ENCODE data around the gene CD160.
"Not testable (repeated sequence)": the region's sequence is repeated elsewhere in the genome, so short reads cannot be mapped to it uniquely, and the experiment has no call there.

Gene CD160

DNA sequence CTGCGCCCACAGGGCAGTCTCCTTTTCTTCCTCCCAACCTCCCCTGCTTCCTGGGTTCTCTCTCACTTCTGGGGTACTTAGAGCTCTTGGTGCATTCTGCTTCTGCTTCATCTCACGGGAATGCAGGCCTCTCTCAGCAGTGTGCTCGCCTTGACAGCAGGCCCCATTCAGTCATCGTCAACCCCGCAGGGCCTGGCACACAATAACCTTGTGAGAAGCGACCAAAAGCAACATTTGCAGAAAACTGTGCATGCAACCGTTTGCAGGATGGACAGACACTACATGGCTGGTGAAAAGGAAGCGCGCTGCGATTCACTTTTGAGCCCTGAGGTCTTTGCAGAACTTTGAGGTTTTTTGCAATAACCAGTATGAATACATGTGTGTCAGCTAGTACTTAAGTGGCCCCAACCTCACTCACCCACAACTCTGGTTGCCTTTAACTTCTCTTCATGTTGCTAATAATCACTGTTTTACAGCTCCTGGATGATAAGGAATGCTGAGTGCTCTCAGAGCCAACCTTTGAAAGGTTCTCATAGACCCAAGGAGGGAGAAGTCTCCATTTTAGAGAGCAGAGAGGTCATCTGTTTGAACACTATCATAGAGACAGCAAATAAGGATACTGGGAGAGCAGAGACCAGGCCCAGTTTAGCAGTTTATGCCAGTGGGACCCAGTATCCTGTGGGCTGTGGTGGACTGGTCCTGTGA lies 2.5 kb upstream of the CD160 start:
- Histone ChIP-seq H3K4me3 (IDR thresholded peaks at IDR 0.05; ENCODE audit: insufficient read depth, low read depth, low read length) (no peak overlapping the region), H3K79me2 (ENCODE audit: insufficient read depth, low read depth) (no peaks in the 10 kb centered on the region), H3K27me3 (ENCODE audit: insufficient read depth, low read depth) (no peaks in the 10 kb centered on the region), H3K4me1 (ENCODE audit: low read depth, poor library complexity, severe bottlenecking) (peaks cover 25% of the 10 kb centered on the region), H3K9ac (no peak overlapping the region), H4K20me1 (ENCODE audit: insufficient read depth) (no peaks in the 10 kb centered on the region), H3K27ac (no peak overlapping the region), H3K36me3 (ENCODE audit: insufficient read depth) (no peaks in the 10 kb centered on the region), H2AFZ (ENCODE audit: low read depth) (no peak overlapping the region), H3K4me2 (no peak overlapping the region)
- TF ChIP-seq, protein P1, sequence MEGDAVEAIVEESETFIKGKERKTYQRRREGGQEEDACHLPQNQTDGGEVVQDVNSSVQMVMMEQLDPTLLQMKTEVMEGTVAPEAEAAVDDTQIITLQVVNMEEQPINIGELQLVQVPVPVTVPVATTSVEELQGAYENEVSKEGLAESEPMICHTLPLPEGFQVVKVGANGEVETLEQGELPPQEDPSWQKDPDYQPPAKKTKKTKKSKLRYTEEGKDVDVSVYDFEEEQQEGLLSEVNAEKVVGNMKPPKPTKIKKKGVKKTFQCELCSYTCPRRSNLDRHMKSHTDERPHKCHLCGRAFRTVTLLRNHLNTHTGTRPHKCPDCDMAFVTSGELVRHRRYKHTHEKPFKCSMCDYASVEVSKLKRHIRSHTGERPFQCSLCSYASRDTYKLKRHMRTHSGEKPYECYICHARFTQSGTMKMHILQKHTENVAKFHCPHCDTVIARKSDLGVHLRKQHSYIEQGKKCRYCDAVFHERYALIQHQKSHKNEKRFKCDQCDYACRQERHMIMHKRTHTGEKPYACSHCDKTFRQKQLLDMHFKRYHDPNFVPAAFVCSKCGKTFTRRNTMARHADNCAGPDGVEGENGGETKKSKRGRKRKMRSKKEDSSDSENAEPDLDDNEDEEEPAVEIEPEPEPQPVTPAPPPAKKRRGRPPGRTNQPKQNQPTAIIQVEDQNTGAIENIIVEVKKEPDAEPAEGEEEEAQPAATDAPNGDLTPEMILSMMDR (conservative IDR thresholded peaks at IDR 0.05; ENCODE audit: low read depth, low read length) = no peak

DNA sequence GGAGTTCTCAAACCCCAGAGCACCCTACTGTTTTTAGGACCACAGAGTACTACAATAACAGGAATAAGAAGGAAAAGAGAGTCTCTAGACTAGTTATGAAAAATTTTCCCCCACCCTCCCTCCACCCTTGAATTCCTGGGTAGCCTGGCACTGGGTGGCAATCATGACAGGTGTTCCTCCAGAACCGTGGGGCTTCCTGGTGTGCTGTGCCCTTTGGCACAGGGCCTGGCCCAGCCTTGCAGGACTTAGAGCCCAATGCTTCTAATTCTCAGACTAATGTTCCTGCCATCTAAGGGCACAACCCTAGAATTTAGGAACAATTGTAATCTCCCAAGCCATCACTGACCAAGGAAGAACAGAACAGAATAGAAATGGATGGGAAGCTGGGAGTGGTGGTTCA lies 1.5 kb upstream of the CD160 start:
- TF ChIP-seq, protein P1 (conservative IDR thresholded peaks at IDR 0.05; ENCODE audit: low read depth, low read length) = no peak
- no peaks in the 10 kb centered on the region for H3K79me2 ChIP-seq (ENCODE audit: insufficient read depth, low read depth)

DNA sequence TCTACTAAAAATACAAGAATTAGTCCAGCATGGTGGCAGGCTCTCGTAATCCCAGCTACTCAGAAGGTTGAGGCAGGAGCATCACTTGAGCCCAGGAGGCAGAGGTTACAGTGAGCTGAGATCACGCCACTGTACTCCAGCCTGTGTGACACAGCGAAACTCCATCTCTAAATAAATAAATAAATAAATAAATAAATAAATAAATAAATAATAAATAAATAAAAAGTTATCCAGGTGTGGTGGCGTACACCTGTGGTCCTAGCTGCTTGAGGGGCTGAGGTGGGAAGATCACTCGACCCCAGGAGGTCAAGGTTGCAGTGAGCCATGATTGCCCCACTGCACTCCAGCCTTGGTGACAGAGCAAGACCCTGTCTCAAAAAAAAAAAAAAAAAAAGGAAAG lies 834 bp upstream of the CD160 start:
- not testable (repeated sequence) for H3K4me2 ChIP-seq; H3K9ac ChIP-seq; H3K4me3 ChIP-seq (IDR thresholded peaks at IDR 0.05; ENCODE audit: insufficient read depth, low read depth, low read length); H3K36me3 ChIP-seq (ENCODE audit: insufficient read depth); H4K20me1 ChIP-seq (ENCODE audit: insufficient read depth); H3K27me3 ChIP-seq (ENCODE audit: insufficient read depth, low read depth); H3K79me2 ChIP-seq (ENCODE audit: insufficient read depth, low read depth); H3K27ac ChIP-seq; H2AFZ ChIP-seq (ENCODE audit: low read depth)
- H3K4me1 ChIP-seq (ENCODE audit: low read depth, poor library complexity, severe bottlenecking) = peaks cover 31% of the 10 kb centered on the region

More for the DNA sequence above, 1.5 kb upstream of the CD160 start:
- H3K9ac ChIP-seq = no peak overlapping the region
- peaks cover 31% of the 10 kb centered on the region for H3K4me1 ChIP-seq (ENCODE audit: low read depth, poor library complexity, severe bottlenecking)
- no peak overlapping the region for H2AFZ ChIP-seq (ENCODE audit: low read depth)
- H3K27me3 ChIP-seq (ENCODE audit: insufficient read depth, low read depth) = no peaks in the 10 kb centered on the region
- no peaks in the 10 kb centered on the region for H4K20me1 ChIP-seq (ENCODE audit: insufficient read depth)
- no peak overlapping the region for H3K4me3 ChIP-seq (IDR thresholded peaks at IDR 0.05; ENCODE audit: insufficient read depth, low read depth, low read length)
- no peak overlapping the region for H3K27ac ChIP-seq
- H3K4me2 ChIP-seq = no peak overlapping the region
- no peaks in the 10 kb centered on the region for H3K36me3 ChIP-seq (ENCODE audit: insufficient read depth)

DNA sequence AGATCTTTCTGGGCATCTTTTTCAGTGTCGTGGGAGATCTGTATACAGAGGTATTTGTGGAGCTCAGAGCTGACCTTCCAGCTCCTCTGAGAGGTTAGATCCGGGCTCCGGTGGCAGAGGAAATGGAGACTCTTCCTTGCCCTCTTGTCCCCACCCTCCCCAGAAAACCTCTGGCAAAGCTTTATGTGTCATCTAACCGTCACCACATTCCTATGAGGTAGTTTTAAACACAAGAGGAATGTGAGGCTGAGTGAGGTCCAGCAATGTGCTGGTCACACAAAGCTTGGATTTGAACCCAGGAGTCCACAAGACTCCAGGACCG lies 1.2 kb downstream of the CD160 start:
- no peaks in the 10 kb centered on the region for H3K36me3 ChIP-seq (ENCODE audit: insufficient read depth)
- H3K4me2 ChIP-seq = no peak overlapping the region
- H4K20me1 ChIP-seq (ENCODE audit: insufficient read depth) = no peaks in the 10 kb centered on the region
- no peaks in the 10 kb centered on the region for H3K79me2 ChIP-seq (ENCODE audit: insufficient read depth, low read depth)
- H3K9ac ChIP-seq = no peak overlapping the region
- peak overlapping the region; percentile 67 for H3K4me3 ChIP-seq (IDR thresholded peaks at IDR 0.05; ENCODE audit: insufficient read depth, low read depth, low read length)
- H3K27ac ChIP-seq = no peak overlapping the region
- peak overlapping the region; percentile 62 for H2AFZ ChIP-seq (ENCODE audit: low read depth)
- TF ChIP-seq, protein P1 (conservative IDR thresholded peaks at IDR 0.05; ENCODE audit: low read depth, low read length) = no peak
- H3K27me3 ChIP-seq (ENCODE audit: insufficient read depth, low read depth) = no peaks in the 10 kb centered on the region
- H3K4me1 ChIP-seq (ENCODE audit: low read depth, poor library complexity, severe bottlenecking) = peaks cover 31% of the 10 kb centered on the region

DNA sequence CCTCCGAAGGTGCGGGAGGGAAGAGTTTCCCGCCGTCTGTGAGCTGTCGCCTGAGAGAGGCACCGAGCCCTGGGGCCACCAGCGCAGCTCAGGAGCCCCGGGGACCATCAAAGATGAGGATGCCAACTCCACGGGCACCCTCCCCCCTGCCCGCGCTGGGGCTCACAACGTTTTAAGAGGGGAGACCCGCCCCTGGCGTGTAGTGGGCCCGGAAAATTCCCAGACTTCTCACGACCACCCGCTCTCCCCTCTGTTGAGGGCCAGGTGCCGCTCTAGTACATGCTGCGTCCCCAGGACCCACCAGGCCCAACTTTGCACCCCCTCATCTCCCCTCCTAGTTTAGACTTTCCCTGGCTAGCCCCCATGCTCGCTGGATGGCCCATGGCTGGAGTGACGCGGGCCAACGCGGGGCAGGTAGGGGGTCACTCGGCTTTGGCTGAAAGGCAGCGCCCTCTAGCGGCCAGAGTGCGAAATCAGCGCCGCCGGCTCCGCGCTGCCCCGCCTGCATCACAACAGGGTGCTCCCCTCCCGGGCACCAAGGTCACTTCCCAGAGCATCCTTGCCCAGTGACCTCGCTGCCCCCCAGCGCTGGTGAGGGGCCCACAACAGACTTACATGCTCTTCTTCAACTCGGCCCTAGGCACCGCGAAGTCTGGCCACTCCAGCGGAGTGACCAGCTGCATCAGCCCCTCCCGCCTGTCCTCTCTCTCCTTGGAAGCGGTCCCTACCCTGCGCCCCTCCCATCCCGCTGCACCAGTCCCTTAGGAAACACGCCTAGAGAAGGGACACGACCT lies 1.8 kb downstream of the CD160 start:
- Histone ChIP-seq H4K20me1 (ENCODE audit: insufficient read depth) (no peaks in the 10 kb centered on the region), H3K9ac (no peak overlapping the region), H3K36me3 (ENCODE audit: insufficient read depth) (no peaks in the 10 kb centered on the region), H3K27me3 (ENCODE audit: insufficient read depth, low read depth) (no peaks in the 10 kb centered on the region), H3K4me2 (peak overlapping the region; percentile 45), H3K27ac (no peak overlapping the region), H3K4me3 (IDR thresholded peaks at IDR 0.05; ENCODE audit: insufficient read depth, low read depth, low read length) (peak overlapping the region; percentile 67), H3K4me1 (ENCODE audit: low read depth, poor library complexity, severe bottlenecking) (peaks cover 31% of the 10 kb centered on the region), H3K79me2 (ENCODE audit: insufficient read depth, low read depth) (no peaks in the 10 kb centered on the region), H2AFZ (ENCODE audit: low read depth) (peak overlapping the region; percentile 62)
- TF ChIP-seq, protein P1 (conservative IDR thresholded peaks at IDR 0.05; ENCODE audit: low read depth, low read length) = peak; percentile 100

DNA sequence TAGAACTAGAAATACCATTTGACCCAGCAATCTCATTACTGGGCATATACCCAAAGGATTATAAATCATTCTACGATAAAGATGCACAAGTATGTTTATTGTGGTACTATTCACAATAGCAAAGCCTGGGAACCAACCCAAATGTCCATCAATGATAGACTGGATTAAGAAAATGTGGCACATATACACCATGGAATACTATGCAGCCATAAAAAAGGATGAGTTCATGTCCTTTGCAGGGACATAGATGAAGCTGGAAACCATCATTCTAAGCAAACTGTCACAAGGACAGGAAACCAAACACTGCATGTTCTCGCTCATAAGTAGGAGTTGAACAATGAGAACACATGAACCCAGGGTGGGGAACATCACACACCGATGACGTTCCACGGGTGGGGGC lies 6.9 kb downstream of the CD160 start:
- not testable (repeated sequence) for H3K27me3 ChIP-seq (ENCODE audit: insufficient read depth, low read depth); H2AFZ ChIP-seq (ENCODE audit: low read depth); H3K79me2 ChIP-seq (ENCODE audit: insufficient read depth, low read depth); H3K9ac ChIP-seq; H4K20me1 ChIP-seq (ENCODE audit: insufficient read depth); H3K27ac ChIP-seq; H3K4me3 ChIP-seq (IDR thresholded peaks at IDR 0.05; ENCODE audit: insufficient read depth, low read depth, low read length); H3K36me3 ChIP-seq (ENCODE audit: insufficient read depth); H3K4me2 ChIP-seq
- H3K4me1 ChIP-seq (ENCODE audit: low read depth, poor library complexity, severe bottlenecking) = peaks cover 12% of the 10 kb centered on the region

Measured in KMS-11 (cell line).